ENCODE results near the gene C3AR1.

DNA sequence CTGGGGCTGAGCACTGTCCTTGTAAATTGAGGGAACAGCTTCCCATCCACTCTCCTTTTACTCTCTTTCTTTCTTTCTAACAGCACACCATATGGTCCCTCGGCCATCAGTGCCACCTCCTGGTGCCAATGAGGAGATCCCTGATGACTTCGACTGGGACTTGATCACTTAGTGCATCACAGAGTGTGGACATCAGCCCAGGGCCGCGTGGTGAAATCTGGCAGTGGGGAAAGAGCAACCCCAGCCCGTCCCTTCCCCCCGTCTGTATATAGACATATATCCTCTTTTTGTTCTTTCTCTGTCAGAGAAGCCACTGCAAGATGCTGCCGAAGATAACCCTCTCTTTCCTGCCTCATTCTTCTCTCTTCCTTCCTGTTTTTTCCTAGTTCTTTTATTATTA lies 13.5 kb downstream of the C3AR1 start:
- no peak for TF ChIP-seq EZH2 (IDR thresholded peaks at IDR 0.05)
- no peak for TF ChIP-seq POLR2AphosphoS5 (IDR thresholded peaks at IDR 0.05; ENCODE audit: borderline replicate concordance, low read depth, low read length)

Data from SK-N-MC (cell line).